HG03196 (cell line): ENCODE measurements around the gene ATP10A.

Experiments used
- ATAC-seq: cut with Tn5 transposase; IDR thresholded peaks from one replicate; pipeline ENCODE4 v1.9.1; 2021; ENCODE audit not compliant: unreplicated experiment

ATP10A gene, protein sequence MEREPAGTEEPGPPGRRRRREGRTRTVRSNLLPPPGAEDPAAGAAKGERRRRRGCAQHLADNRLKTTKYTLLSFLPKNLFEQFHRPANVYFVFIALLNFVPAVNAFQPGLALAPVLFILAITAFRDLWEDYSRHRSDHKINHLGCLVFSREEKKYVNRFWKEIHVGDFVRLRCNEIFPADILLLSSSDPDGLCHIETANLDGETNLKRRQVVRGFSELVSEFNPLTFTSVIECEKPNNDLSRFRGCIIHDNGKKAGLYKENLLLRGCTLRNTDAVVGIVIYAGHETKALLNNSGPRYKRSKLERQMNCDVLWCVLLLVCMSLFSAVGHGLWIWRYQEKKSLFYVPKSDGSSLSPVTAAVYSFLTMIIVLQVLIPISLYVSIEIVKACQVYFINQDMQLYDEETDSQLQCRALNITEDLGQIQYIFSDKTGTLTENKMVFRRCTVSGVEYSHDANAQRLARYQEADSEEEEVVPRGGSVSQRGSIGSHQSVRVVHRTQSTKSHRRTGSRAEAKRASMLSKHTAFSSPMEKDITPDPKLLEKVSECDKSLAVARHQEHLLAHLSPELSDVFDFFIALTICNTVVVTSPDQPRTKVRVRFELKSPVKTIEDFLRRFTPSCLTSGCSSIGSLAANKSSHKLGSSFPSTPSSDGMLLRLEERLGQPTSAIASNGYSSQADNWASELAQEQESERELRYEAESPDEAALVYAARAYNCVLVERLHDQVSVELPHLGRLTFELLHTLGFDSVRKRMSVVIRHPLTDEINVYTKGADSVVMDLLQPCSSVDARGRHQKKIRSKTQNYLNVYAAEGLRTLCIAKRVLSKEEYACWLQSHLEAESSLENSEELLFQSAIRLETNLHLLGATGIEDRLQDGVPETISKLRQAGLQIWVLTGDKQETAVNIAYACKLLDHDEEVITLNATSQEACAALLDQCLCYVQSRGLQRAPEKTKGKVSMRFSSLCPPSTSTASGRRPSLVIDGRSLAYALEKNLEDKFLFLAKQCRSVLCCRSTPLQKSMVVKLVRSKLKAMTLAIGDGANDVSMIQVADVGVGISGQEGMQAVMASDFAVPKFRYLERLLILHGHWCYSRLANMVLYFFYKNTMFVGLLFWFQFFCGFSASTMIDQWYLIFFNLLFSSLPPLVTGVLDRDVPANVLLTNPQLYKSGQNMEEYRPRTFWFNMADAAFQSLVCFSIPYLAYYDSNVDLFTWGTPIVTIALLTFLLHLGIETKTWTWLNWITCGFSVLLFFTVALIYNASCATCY (N-terminal part only)

DNA sequence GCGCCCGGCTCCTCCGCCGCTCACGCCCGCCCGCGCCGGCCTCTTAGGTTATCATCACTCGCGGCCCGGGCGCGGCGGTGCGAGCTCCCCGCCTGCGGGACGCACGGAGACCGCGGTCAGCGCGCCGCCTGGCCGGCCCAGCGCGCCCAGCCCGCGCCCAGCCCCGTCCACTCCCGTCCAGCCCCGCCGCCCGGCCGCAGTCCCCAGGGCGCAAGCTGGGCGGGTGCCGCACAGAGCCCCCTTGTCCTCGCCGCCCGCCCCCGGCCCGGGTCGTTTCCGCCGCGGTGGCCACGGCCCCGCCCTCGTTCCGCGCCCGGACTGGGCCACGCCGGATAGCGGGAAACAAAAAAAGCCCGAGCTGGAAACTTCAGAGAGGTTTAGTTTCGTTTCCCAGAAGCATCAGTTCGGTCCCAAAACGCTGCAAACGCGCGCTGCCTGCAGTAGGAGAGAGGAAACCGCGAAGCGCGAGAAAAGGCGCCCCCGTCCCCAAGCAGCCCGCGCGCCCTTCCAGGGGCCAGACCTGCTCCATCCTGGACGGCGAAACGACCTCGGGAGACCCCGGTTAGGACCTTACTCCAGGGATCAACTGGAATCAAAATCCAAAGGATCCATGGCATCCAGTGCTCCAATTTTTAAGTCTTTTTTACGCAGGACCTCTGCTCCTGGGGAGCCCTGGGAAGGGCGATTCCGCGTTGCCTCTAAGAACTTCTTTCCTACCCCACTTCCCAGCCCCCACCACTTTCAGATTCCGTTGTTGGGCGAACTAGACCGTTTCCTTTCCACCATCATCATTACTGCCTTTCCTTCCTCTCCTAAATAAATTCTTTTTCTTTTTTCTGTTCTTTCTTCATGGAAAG is at the start of gene ATP10A:
TSS of gene ATP10A (minus strand) at position 217 of the 857 bp plus-strand sequence. CDS start 231 bp downstream, outside the sequence.
- no peak for ATAC-seq

DNA sequence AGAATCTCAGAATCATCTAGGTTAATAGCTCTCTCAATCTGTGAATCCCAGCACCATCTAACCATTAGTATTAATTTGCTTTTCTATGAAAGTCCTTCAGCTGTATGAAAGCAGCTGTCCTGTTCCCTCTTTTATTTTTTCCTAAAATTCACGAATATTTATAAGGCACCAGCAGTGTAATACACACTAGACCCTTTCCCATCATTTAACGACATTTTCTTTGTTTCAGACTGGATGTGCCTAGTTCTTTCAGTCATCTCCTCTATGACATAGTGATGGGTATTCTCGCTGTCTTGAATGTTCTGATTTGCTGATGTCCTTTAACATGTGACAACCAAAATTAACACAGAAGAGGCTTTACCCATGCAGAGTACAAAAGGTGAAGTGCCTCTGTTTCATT is 48.9 kb upstream of the ATP10A start:
- no peak for ATAC-seq

DNA sequence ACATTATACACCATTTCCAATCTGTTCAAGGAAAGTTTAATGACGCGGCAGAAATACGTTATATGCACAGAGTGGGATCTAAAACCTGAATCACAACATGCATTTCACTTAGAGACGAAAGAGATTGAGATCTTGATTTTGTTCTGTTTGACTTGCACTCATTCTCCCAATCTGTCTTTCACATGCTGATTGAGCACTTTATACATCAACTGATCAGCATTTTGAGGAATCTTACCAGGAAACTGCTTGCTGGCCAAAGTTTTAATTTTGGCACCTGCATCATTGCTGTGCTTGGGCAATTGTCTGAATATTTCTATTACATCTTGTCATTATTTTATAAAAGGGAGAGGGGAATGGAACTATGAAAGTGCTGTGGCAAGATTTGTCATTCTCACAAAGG is 47.7 kb upstream of the ATP10A start:
- no peak for ATAC-seq

DNA sequence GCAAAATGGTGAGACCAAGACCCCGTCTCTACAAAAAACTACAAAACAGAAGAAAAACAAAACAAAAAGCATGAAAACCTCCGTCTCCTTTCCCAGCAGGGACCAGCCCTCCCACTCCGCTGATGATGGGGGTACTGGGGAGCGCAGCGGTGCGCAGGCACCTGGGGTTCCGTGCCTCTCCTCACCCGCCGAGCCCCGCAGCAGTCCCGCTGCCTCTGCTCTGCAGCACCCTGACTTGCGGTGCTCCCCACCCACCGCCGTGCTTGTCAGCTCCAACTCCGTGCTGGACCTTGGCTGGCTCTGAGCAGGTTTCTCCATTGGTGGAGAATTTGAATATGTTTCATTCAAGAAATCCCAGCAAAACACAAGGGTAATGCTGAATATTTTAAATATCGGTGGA is 46.7 kb upstream of the ATP10A start:
- ATAC-seq = no peak

DNA sequence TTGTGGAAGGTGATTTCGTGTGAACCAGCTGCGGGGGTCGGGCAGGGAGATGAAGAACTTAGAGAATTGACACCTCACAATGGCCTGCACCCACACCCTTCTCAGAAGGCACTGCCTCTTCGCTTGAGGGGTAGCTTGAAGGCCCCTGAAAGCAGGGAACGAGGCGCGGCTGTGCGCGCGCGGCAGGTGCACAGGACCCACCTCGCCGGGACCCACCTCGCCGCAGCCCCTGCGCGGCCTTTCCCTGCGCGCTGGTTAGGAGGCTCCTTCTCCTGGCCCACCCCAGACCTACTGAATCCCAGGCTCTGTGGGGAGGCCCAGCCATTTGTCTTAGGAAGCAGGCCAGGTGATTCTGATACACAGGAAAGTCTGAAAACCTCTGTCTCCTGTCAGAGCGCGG is 46.2 kb upstream of the ATP10A start:
- ATAC-seq = no peak

DNA sequence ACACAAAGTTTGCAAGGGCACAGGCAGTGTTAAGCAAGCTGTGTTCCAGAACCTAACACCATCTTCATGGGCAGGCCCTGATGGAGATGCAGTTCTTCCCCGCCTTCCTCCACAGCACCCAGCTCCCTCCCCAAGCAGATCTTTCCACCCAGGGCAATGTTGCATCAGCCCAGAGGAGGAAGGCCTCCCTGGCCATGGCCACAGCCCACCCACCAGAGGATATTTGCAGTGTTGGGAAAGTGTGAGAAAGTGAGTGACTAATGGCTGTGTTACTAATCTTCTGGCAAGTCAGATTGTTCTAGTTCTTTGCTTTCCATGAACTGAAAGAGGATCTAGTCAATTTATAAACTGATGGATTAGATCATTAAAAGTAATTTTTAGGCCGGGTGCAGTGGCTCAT is 42.0 kb upstream of the ATP10A start:
- ATAC-seq = no peak

DNA sequence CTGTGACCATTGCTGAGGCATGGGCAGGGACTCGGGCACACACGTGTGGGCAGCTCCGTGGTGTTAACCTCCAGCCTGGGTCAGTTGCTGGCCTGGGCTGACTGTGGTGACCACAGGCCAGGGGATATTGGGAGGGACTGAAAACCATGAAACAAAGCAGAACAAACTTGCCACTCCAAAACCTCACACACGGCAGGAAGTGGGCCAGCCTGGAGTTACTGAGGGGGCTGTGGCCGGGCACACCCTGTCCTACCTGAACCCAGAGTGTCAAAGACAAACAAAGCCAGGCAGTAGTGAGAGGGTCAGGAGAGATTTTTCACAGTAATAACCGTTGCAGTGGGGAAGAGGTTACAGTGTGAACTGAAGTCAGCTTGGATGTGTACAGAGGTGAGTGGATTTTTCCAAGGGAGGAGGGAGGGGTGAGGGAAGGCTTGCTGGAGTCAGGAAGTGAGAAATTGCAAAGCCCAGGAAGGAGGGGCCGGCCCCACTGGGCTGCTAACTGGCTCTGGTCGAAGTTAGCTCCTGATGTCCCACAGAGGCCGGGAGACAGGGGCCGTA is 40.0 kb upstream of the ATP10A start:
- ATAC-seq = no peak

DNA sequence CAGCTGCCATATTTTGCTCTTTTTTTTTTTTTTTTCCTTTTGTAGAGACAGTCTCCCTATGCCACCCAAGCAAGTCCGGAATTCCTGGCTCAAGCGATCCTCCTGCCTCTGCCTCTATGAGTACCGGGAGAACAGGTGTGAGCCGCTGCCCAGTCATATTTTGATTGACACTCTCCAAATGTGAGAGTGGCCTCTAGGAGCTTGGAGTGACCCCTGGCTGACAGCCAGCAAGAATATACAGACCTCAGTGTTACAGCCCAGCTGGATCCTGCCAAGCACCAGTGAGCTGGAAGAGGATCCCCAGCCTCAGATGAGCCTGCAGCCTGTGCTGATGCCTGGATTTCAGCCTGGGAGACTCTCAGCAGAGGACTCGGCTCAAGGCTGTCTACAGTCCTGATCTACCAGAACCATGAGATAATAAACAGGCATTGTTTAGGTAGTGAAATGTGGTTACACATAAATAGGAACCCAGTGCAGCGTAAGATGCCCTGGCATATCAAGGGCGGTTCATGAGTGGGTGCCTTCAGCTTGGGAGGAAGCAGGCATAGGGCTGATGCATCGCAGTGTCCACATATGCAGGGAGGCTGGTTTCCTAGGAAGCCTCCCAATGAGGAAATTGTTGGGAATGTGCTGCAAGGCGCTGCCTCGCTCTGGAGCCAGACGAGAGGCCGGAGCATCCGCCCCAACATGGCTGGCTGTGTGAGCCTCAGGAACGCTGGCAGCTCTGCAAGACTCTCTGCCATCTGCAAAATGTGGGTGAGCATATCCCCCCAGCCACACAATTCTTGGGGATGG is 38.9 kb upstream of the ATP10A start:
- ATAC-seq = no peak

DNA sequence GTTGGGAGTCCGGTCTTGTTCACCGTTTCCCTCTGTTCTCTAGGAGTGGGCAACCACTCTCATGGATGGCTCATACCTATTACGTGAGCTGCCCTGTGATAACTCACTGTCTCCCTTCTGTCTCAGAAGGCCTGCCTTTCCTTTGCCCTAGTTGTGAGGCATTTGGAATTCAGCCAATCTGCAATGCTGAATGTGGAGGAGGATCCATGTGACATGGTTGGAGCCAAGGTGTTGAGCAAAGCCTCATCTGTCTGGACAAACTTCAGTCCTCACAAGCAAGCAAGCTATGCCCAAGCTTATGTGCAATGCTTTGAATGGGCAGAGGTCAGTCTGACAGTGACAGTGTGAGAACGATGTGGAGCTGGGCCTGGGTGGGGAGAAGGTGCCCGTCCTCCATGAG is 37.8 kb upstream of the ATP10A start:
- no peak for ATAC-seq

DNA sequence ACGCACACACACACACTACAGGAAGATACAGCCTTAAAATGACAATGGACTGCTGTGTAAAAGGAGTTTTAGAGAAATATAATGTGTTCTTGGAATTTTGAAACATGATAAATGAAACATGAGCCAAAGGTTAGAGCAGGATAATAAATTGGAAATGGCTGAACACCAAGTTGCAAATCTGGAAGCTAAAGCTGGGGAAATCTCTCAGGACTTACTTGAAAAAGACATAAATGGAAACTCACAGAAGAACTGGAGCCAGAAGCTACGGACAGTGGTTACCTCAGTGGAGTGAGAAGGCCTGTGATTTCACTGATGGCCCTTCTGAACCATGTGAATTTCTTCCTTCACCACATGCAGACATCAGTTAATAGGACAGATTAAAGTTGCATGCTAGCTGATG is 37.3 kb upstream of the ATP10A start:
- ATAC-seq = no peak

DNA sequence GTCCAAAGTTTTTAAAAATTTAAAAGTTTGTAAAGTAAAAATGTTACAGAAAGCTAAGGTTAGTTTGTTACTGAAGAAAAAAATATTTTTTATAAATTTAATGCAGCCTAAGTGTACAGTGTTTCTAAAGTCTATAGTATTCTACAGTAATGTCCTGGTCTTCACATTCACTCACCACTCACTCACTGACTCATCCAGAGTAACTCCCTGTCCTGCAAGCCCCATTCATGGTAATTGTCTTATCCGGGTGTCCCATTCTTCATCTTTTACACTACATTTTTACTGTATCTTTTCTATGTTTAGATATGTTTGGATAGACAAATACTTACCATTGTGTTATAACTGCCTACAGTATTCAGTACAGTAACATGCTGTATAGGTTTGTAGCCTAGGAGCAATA is 36.7 kb upstream of the ATP10A start:
- no peak for ATAC-seq

DNA sequence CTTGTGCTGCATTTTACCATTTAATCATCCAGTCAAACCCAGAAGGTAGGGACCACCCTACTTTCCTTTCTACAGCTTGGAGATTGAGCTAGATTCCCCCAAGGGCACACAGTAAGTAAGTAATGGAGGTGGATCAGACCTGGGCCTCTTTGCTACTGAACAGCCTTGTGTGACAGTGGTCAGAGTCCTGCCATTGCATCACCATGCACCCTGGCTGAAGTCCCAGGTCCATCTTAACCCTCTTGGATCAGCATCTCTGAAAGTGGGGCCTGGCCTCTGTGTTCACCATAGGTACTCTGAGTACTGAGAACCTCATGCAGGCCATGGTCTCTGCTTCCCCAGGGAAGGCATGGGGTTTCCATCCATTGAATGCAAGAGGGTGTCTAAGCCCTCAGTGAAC is 34.5 kb upstream of the ATP10A start:
- no peak for ATAC-seq

DNA sequence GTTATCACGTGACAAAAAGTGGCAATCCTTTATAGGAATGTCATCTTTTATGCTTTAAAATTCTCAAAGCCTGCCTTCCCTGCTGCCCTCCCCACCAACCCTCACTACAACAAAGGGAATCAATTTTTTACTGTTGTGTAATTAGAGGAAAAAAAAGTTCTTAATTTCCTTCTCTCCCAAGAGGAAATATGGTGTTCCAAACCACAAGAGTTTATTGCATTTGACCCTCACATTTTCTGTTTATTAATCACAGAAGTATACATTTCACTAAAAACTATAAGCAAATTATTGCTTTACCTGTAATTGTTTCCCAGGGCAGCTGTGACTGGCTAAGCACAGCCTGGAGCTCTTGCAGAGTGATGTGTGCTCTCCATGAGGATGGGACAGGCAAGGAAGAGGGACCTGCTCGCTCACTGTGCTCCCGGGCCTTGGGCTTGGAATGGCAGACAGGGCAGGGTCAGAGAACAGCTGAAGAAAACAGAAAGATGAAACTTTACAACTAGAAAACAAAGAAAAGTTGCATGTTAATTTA is 31.3 kb upstream of the ATP10A start:
- ATAC-seq = no peak

DNA sequence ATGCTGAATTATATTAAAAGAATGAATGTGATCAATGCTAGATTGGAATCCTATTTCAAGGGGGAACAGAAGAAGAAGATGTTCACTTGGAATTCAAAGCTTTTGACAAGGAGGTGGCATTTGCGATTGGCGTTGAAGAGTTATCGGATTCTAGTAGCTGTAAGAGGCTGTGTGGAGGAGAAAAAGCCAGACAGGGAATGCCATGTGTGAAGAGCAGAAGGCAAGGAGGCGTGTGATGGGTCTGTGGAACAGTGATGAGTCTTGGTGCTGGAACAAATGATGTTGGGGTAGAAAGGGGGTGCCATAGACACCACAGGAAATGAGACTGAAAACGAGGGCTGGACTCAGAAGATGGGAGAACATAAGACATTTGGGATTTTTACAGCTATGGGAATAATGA is 30.5 kb upstream of the ATP10A start:
- no peak for ATAC-seq

DNA sequence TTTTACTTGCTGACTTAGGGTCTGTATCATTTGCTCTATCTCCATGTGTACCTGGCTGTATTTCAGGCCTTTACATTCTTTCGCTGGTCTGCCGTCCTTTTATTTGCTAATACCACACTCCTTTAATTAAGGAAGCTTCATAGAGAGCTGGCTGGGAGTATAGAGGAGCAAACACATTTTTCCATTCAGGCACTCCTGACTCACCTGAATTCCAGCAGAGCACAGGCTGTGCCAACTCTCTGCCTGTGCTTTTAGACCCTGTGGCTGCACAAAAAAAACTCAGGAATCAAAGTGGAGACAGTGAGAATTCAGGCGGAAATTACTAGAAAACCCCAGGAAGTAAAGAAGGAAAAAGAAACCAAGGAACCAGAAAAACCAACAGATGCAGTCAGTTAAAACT is 29.0 kb upstream of the ATP10A start:
- no peak for ATAC-seq

DNA sequence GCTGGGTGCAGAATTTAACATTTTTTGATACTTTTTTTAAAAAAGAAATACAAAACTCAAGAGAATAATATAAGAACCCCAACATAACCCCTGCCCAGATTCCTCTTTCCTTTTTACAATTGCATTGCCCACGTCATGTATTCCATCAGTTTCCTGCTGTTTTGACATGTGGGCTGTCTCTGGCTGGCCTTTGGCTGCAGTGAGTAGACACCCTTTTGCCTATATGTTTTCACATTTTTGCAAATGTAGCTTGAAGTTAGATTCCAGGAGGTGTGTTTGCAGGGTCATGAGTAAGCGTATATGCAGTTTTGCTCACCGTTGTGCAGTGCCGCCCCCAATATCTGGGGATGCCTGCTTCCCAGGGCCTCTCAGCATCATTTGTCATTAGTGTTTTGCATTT is 28.0 kb upstream of the ATP10A start:
- no peak for ATAC-seq

DNA sequence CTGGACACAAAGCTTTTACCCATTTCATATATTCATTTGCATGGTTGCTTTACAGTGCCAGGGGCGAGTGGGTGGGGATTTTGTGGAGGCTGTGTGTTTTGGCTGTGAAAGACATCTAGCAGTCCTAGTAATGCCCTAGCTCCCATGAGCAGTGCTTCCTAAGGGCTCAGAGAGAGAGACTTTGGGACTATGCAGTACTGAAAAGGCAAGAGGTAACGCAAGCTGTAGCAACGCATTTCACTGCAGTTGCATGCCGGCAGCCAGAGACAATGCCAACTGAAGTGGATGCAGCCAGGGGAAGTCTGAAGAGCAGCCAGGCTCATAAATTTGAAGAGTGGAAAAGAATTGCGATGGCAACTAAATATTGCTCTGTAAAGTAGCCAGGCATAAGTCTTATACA is 27.4 kb upstream of the ATP10A start:
- ATAC-seq = no peak

DNA sequence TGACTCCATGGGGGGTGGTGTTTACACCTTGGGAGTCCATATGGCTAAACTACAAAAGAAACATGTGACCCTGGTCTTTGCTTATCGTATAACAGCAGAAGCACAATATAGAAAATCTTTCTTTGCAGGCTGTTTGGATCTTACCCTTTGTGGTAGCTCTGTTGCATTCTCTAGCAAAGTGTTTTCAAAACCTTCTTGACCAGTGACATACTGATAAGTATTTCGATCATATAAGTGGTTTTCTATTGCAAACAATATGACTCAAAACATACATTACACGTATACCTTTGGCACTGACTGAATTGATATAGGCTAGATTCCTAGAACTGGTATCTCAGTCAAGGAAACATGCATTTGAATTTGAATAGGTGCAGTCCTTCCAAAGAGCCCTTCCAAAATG is 24.7 kb upstream of the ATP10A start:
- ATAC-seq = no peak

DNA sequence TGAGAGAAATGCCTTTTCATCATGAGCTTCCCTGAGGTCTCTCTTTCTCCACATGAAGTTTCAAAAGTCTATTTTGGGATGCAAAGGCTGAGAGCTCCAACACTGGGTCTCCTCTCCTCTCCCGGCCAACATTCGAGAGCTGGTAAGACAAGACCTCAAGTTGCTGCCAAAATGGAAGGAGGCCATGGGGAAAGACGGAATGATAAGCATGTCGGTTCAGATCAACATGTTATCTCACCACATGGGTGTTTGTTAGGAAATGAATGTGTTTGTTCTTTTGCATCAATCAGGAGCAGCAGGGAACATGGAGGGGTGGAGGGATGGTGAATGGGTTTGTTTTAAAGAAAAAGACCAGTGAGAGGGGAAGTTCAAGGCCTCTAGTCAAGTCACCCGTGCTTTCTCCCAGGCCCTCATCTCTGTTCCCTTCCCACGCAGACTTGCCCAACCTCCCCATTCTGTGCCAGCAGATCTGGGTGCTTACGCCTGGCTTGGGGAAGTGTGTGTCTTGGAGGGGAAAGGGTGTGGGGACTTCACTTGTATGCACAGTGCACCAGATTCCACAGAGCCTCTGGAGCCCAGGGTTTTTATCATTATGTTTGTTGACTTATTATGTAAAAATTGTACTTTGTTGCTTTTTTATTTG is 23.5 kb upstream of the ATP10A start:
- no peak for ATAC-seq
